GM13977 (cell line): ENCODE data around the gene OOSP4B.

ENCODE experiments used
- DNase-seq: peaks from one replicate; pipeline ENCODE4 v3.0.0; 2012; ENCODE audit warnings: low spot score
- in situ Hi-C: fragments of 300-500 bp; cut with MboI; formaldehyde crosslinking; loops from one replicate; pipeline ENCODE4 v1.12.0; 2022; ENCODE audit warnings: low sequenced_read_pairs, low pct_unique_long_range_greater_than_20kb, mixed read lengths, inconsistent platforms; ENCODE audit not compliant: unreplicated experiment
- TF ChIP-seq, protein P1 (sequence below): IDR thresholded peaks from 2 replicates; pipeline ENCODE4 v1.5.1; 2012; ENCODE audit warnings: mild to moderate bottlenecking, control low read depth; ENCODE audit not compliant: insufficient read depth; ENCODE audit errors: extremely low read depth, missing control alignments

Gene OOSP4B

GRCh38 chr11:59984368-59984767 lies 32.6 kb upstream of the OOSP4B start:
- in situ Hi-C loops, result no loop called here
- no peak for DNase-seq

DNA sequence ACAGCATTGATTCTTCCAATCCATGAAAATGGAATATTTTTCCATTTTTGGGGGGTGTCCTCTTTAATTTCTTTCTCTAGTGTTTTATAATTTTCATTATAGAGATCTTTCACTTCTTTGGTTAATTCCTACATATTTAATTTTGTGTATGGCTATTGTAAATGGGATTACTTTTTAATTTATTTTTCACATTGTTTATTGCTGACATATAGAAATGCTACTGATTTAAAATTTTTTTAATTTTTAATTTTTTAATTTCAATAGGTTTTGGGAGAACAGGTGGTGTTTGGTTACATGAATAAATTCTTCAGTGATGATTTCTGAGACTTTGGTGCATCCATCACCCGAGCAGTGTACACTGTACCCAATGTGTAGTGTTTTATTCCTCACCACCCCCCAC lies 26.6 kb upstream of the OOSP4B start:
- TF ChIP-seq, protein P1, sequence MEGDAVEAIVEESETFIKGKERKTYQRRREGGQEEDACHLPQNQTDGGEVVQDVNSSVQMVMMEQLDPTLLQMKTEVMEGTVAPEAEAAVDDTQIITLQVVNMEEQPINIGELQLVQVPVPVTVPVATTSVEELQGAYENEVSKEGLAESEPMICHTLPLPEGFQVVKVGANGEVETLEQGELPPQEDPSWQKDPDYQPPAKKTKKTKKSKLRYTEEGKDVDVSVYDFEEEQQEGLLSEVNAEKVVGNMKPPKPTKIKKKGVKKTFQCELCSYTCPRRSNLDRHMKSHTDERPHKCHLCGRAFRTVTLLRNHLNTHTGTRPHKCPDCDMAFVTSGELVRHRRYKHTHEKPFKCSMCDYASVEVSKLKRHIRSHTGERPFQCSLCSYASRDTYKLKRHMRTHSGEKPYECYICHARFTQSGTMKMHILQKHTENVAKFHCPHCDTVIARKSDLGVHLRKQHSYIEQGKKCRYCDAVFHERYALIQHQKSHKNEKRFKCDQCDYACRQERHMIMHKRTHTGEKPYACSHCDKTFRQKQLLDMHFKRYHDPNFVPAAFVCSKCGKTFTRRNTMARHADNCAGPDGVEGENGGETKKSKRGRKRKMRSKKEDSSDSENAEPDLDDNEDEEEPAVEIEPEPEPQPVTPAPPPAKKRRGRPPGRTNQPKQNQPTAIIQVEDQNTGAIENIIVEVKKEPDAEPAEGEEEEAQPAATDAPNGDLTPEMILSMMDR, result no peak
- in situ Hi-C loops, result no loop called here
- DNase-seq, result no peak

More at GRCh38 chr11:59984368-59984767, 32.6 kb upstream of the OOSP4B start:
- TF ChIP-seq, protein P1, result no peak

DNA sequence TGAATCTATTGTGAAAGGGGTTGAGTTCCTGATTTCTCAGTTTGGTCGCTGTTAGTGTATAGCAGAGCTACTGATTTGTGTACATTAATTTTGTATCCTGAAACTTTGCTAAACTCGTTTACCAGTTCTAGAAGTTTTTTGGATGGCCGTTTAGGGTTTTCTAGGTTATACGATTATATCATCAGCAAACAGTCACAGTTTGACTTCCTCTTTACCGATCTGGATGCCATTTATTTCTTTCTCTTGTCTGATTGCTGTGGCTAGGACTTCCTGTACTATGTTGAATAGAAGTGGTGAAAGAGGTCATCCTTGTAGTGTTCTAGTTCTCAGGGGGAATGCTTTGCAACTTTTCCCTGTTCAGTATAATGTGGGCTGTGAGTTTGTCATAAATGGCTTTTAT lies 24.6 kb upstream of the OOSP4B start:
- DNase-seq, result no peak
- TF ChIP-seq, protein P1, result no peak
- in situ Hi-C loops, result no loop called here

- in situ Hi-C loops, result no loop called here
- DNase-seq, result no peak
- TF ChIP-seq, protein P1, result no peak
Measured at GRCh38 chr11:59997800-59998199, 19.2 kb upstream of the OOSP4B start.

DNA sequence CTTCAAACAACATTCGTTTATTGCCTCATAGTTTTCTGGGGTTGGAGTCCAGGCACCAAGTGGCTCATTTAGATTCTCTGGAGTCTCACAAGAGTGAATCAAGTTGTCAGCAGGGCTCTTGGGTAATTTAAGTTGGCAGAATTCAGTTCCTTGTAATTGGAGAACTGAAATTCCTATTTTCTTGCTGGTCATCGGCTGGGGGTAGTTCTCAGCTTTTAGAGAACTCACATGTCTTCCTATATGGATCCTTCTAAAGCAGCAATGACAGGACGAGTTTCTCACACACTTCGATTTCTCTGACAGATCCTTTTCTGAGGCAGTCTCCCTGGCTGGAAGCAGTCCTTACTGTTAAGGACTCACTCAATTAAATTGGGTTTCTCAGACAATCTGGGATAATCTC lies 17.3 kb upstream of the OOSP4B start:
- in situ Hi-C loops, result no loop called here
- TF ChIP-seq, protein P1, result no peak
- no peak for DNase-seq

DNA sequence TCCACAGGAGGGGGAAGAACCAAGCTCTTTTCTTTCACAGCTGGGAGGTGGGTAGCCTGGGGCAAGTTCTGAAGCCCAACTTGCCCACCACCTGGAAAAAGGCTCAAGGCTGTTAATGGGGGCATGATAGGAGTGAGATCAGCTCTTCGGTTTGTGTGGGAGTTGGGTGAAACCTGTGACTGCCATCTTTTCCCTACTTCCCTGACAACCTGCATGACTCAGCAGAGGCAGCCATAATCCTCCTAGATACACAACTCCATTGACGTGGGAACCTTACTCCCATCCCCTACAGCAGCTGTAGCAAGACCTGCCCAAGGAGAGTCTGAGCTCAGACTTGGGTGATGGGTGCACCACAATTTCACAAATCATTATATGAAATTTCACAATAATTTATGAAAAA lies 13.3 kb upstream of the OOSP4B start:
- in situ Hi-C loops, result no loop called here
- TF ChIP-seq, protein P1, result no peak

GRCh38 chr11:60005360-60005759 lies 11.6 kb upstream of the OOSP4B start:
- DNase-seq, result no peak
- TF ChIP-seq, protein P1, result no peak
- in situ Hi-C loops, result no loop called here

More for the DNA sequence above, 13.3 kb upstream of the OOSP4B start:
- no peak for DNase-seq
